H1 (cell line): ENCODE data around the gene GNB1. TPM values are rescaled to one million over a fixed set of nuclear protein-coding genes. Genes with fewer than 3 reads are reported as not detected.
A peak's percentile ranks its signal among the peaks of the same experiment; 100 is the strongest.

Experiments used
- CTCF ChIA-PET: fragments of 300-600 bp; sonication (Branson Sonifier 250); formaldehyde crosslinking; loops from one replicate; lab custom pipeline; 2021; ENCODE audit not compliant: partially characterized antibody; lab: Charles Lee
- POLR2A ChIA-PET: fragments of 300-600 bp; sonication (Branson Sonifier 250); formaldehyde crosslinking; loops from one replicate; lab custom pipeline; 2021; ENCODE audit warnings: inconsistent platforms; ENCODE audit not compliant: partially characterized antibody; lab: Charles Lee
- DNase-seq, 2 experiments: peaks; one replicate each; pipeline versions ENCODE4 v3.0.0 to v3.0.0-alpha.2; 2010 to 2022; ENCODE audit warnings: low spot score in 2 of 2, low read depth in 1 of 2, mixed read lengths in 1 of 2
- FAIRE-seq: peaks from 2 replicates; lab custom pipeline; 2011; peaks lifted over from hg19 to GRCh38; lab: Jason Lieb, UNC
- H2AFZ ChIP-seq: 2 replicates; pipeline ENCODE4 v1.8.1; 2012; ENCODE audit warnings: low read length, inconsistent platforms
- H2AK5ac ChIP-seq: 2 replicates; pipeline ENCODE4 v1.6.1; 2013; ENCODE audit warnings: low read depth, low read length
- H2BK120ac ChIP-seq: replicated peaks from 2 replicates; pipeline ENCODE3; 2013; ENCODE audit warnings: low read depth, low read length, inconsistent platforms
- H2BK12ac ChIP-seq: 2 replicates; pipeline ENCODE4 v1.6.1; 2013; ENCODE audit warnings: low read depth, low read length
- H2BK15ac ChIP-seq: 2 replicates; pipeline ENCODE4 v1.6.1; 2013; ENCODE audit warnings: low read length
- H2BK20ac ChIP-seq: 2 replicates; pipeline ENCODE4 v1.6.1; 2013; ENCODE audit warnings: low read length
- H2BK5ac ChIP-seq: 2 replicates; pipeline ENCODE4 v1.6.1; 2013; ENCODE audit warnings: low read depth, low read length
- H3K14ac ChIP-seq: 2 replicates; pipeline ENCODE4 v1.6.1; 2013; ENCODE audit warnings: inconsistent platforms; ENCODE audit not compliant: insufficient read length
- H3K18ac ChIP-seq: 2 replicates; pipeline ENCODE4 v1.6.1; 2013; ENCODE audit warnings: low read length; ENCODE audit errors: extremely low read depth
- H3K23ac ChIP-seq: 2 replicates; pipeline ENCODE4 v1.6.1; 2013; ENCODE audit warnings: inconsistent platforms; ENCODE audit not compliant: insufficient read length
- H3K23me2 ChIP-seq: 2 replicates; pipeline ENCODE4 v1.6.1; 2013; ENCODE audit warnings: low read depth, low read length
- H3K27ac ChIP-seq: 2 replicates; pipeline ENCODE4 v1.6.1; 2011; ENCODE audit warnings: low read depth, low read length, inconsistent platforms
- H3K27me3 ChIP-seq, 4 experiments: replicated peaks in 1 of 4; 1 replicate in 1 of 4; 2 replicates in 3 of 4; pipeline versions ENCODE4 v1.6.1 to v1.8.1; 2011 to 2013; ENCODE audit warnings: low read length in 3 of 4, mild to moderate bottlenecking in 3 of 4, inconsistent platforms in 2 of 4, mixed read lengths in 2 of 4, moderate library complexity in 1 of 4; ENCODE audit not compliant: control insufficient read depth in 3 of 4, insufficient read depth in 3 of 4; ENCODE audit errors: extremely low read depth in 1 of 4
- H3K36me3 ChIP-seq, 4 experiments: 2 replicates each; pipeline versions ENCODE4 v1.6.1 to v1.8.1; 2011 to 2013; ENCODE audit warnings: mild to moderate bottlenecking in 4 of 4, low read length in 3 of 4, moderate library complexity in 2 of 4, control low read depth in 1 of 4, inconsistent platforms in 1 of 4; ENCODE audit not compliant: insufficient read depth in 4 of 4, control insufficient read depth in 2 of 4
- H3K4ac ChIP-seq: replicated peaks from 2 replicates; pipeline ENCODE3; 2013; ENCODE audit warnings: low read length, low read depth, mixed read lengths, inconsistent platforms; ENCODE audit not compliant: insufficient read length
- H3K4me1 ChIP-seq, 4 experiments: replicated peaks in 1 of 4; 1 replicate in 1 of 4; 2 replicates in 3 of 4; pipeline versions ENCODE4 v1.6.1 to v1.8.1; 2011 to 2013; ENCODE audit warnings: low read length in 3 of 4, inconsistent platforms in 2 of 4, mixed read lengths in 1 of 4; ENCODE audit not compliant: insufficient read depth in 4 of 4, control insufficient read depth in 3 of 4
- H3K4me2 ChIP-seq, 2 experiments: 2 replicates each; pipeline versions ENCODE4 v1.6.1 to v1.8.1; 2011 to 2013; ENCODE audit warnings: low read depth in 2 of 2, low read length in 2 of 2, control low read depth in 1 of 2, inconsistent platforms in 1 of 2, mild to moderate bottlenecking in 1 of 2; ENCODE audit not compliant: insufficient read depth in 1 of 2
- H3K4me3 ChIP-seq, 4 experiments: fragments of 200-600, 300-600 bp in 1 of 4; sonication (generic), shearing (Covaris generic), sonication (Bioruptor Twin) in 1 of 4; 2 replicates each; pipeline versions ENCODE4 v1.5.1 to v1.8.1; 2011 to 2016; ENCODE audit warnings: low read length in 4 of 4, low read depth in 3 of 4, control low read depth in 2 of 4, inconsistent platforms in 2 of 4, mild to moderate bottlenecking in 2 of 4, mixed read lengths in 1 of 4, moderate library complexity in 1 of 4; ENCODE audit not compliant: insufficient read depth in 2 of 4; ENCODE audit errors: extremely low read depth in 1 of 4
- H3K56ac ChIP-seq: replicated peaks from 2 replicates; pipeline ENCODE3; 2013; ENCODE audit warnings: low read depth, mild to moderate bottlenecking, mixed read lengths, low read length, inconsistent platforms; ENCODE audit not compliant: insufficient read length
- H3K79me1 ChIP-seq: 2 replicates; pipeline ENCODE4 v1.6.1; 2013; ENCODE audit warnings: low read depth, low read length, control low read depth
- H3K79me2 ChIP-seq, 2 experiments: 2 replicates each; pipeline versions ENCODE4 v1.6.1 to v1.8.1; 2012 to 2013; ENCODE audit warnings: low read length in 2 of 2, mild to moderate bottlenecking in 2 of 2, inconsistent platforms in 1 of 2; ENCODE audit not compliant: insufficient read depth in 2 of 2, control insufficient read depth in 1 of 2
- H3K9ac ChIP-seq, 4 experiments: replicated peaks in 1 of 4; 1 replicate in 1 of 4; 2 replicates in 3 of 4; pipeline versions ENCODE4 v1.6.1 to v1.8.1; 2011 to 2013; ENCODE audit warnings: low read depth in 3 of 4, low read length in 3 of 4, control low read depth in 2 of 4, mild to moderate bottlenecking in 2 of 4, moderate library complexity in 2 of 4, inconsistent platforms in 1 of 4; ENCODE audit errors: extremely low read depth in 1 of 4
- H3K9me3 ChIP-seq, 2 experiments: 2 replicates each; pipeline versions ENCODE4 v1.6.1 to v1.8.1; 2012 to 2013; ENCODE audit warnings: mild to moderate bottlenecking in 2 of 2, moderate library complexity in 2 of 2, control low read depth in 1 of 2, inconsistent platforms in 1 of 2, low read depth in 1 of 2, low read length in 1 of 2, mixed read lengths in 1 of 2; ENCODE audit not compliant: insufficient read depth in 2 of 2
- H4K20me1 ChIP-seq, 2 experiments: replicated peaks in 1 of 2; 2 replicates each; pipeline versions ENCODE3 to v1.8.1; 2011 to 2013; ENCODE audit warnings: inconsistent platforms in 2 of 2, low read length in 2 of 2, mild to moderate bottlenecking in 1 of 2; ENCODE audit not compliant: insufficient read depth in 2 of 2, control insufficient read depth in 1 of 2
- H4K5ac ChIP-seq: 2 replicates; pipeline ENCODE4 v1.6.1; 2013; ENCODE audit warnings: low read length, low read depth, mixed read lengths, inconsistent platforms; ENCODE audit not compliant: insufficient read length
- H4K8ac ChIP-seq: 2 replicates; pipeline ENCODE4 v1.8.0; 2013; ENCODE audit warnings: mild to moderate bottlenecking, moderate library complexity, low read length, inconsistent platforms; ENCODE audit not compliant: insufficient read depth; ENCODE audit errors: extremely low read depth
- H4K91ac ChIP-seq: replicated peaks from 2 replicates; pipeline ENCODE3; 2013; ENCODE audit warnings: low read length, mixed read lengths, inconsistent platforms; ENCODE audit not compliant: insufficient read length
- BCL11A ChIP-seq, 2 experiments: IDR thresholded peaks; one replicate each; pipeline ENCODE4 v1.6.1; 2011; ENCODE audit warnings: low read depth in 2 of 2, low read length in 2 of 2, mild to moderate bottlenecking in 2 of 2
- CBX8 ChIP-seq: fragments of 300-800, 300-1000 bp; sonication (generic); IDR thresholded peaks from 2 replicates; pipeline ENCODE4 v1.7.1; 2016; ENCODE audit warnings: low read depth, low read length, borderline replicate concordance
- CREB1 ChIP-seq: IDR thresholded peaks from 2 replicates; pipeline ENCODE4 v1.6.1; 2012; ENCODE audit warnings: inconsistent platforms
- EP300 ChIP-seq, 2 experiments: IDR thresholded peaks; 1 replicate in 1 of 2; 2 replicates in 1 of 2; pipeline ENCODE4 v1.6.1; 2011 to 2012; ENCODE audit warnings: low read depth in 2 of 2, low read length in 2 of 2, mild to moderate bottlenecking in 2 of 2, borderline replicate concordance in 1 of 2, inconsistent platforms in 1 of 2, moderate library complexity in 1 of 2
- EZH2 ChIP-seq: fragments of 200-600 bp; sonication (generic); IDR thresholded peaks from 2 replicates; pipeline ENCODE4 v1.7.1; 2012; ENCODE audit warnings: low read depth, mild to moderate bottlenecking, moderate library complexity, low read length, inconsistent platforms; ENCODE audit not compliant: severe bottlenecking
- GABPA ChIP-seq: IDR thresholded peaks from 2 replicates; pipeline ENCODE4 v1.6.1; 2011; ENCODE audit warnings: mild to moderate bottlenecking, low read length, moderate library complexity, borderline replicate concordance; ENCODE audit not compliant: insufficient read depth
- TAF1 ChIP-seq: IDR thresholded peaks from 2 replicates; pipeline ENCODE4 v1.6.1; 2011; ENCODE audit warnings: mild to moderate bottlenecking, low read depth, low read length
- WGBS, 2 experiments: shearing (Covaris generic) in 1 of 2; methylation state at CpG; one replicate each; pipeline versions ENCODE4 v1.1.6 to v1.1.7; 2013 to 2015; ENCODE audit warnings: low lambda C conversion rate in 2 of 2, mixed read lengths in 2 of 2, inconsistent platforms in 1 of 2, low coverage in 1 of 2, missing lambda C conversion rate in 1 of 2; ENCODE audit not compliant: insufficient replicate concordance in 2 of 2, insufficient coverage in 1 of 2, insufficient read length in 1 of 2; ENCODE audit errors: extremely low coverage in 1 of 2, missing lambda C conversion rate in 1 of 2; 5-methylcytosine and 5-hydroxymethylcytosine counted together
- long read RNA-seq, 2 experiments: library from RNA in 1 of 2; library from capped mRNA in 1 of 2; stranded (forward); transcript quantifications; one replicate each; pipeline ENCODE4 v2.0.0, GENCODE V29; 2021; ENCODE audit warnings: inconsistent platforms in 1 of 2
- polyA minus RNA-seq, 3 experiments: library from RNA; depleted of rRNA, polyadenylated mRNA; stranded (reverse); fragments of >200 nt; gene quantifications; 1 replicate in 2 of 3; 2 replicates in 1 of 3; pipeline ENCODE4 v1.2.3, GENCODE V29; 2011
- polyA plus RNA-seq, 7 experiments: library from polyadenylated mRNA; depleted of rRNA in 3 of 7; stranded (reverse) in 5 of 7; unstranded in 2 of 7; fragments of >200 nt in 5 of 7; fragments of 200-250 nt in 2 of 7; gene quantifications; 1 replicate in 5 of 7; 2 replicates in 1 of 7; 4 replicates in 1 of 7; pipeline versions ENCODE4 v1.2.1 to v1.2.3, GENCODE V29; 2011 to 2013; ENCODE audit warnings: missing spikeins in 2 of 7, mixed read lengths in 2 of 7
- total RNA-seq: library from RNA; stranded (reverse); fragmentation: NEBNext Ultra II Directional; extraction: Animal tissue kit (Norgen Biotek cat#: 25700); gene quantifications from 2 replicates; pipeline ENCODE4 v1.2.1, GENCODE V29; 2021

GNB1 gene
- total RNA-seq (382 and 394 TPM in 2 replicates), polyA plus RNA-seq (2011; rRNA removed) (343 and 372 TPM in 2 replicates), polyA minus RNA-seq (2011; rRNA and poly(A)+ RNA removed) (482 and 536 TPM in 2 replicates)
- polyA plus RNA-seq (2011; cell fraction: cytosol; rRNA removed) = 391 TPM
- 286 TPM for polyA plus RNA-seq (2011; cell fraction: nucleus; rRNA removed)
- polyA plus RNA-seq (2012, experiment 1 of 2) = 256 to 341 TPM (median 318 TPM) in 4 replicates
- 110 TPM for polyA plus RNA-seq (2012, experiment 2 of 2)
- 180 TPM for polyA plus RNA-seq (2013, experiment 1 of 2)
- polyA plus RNA-seq (2013, experiment 2 of 2) = 186 TPM
- polyA minus RNA-seq (2011; cell fraction: cytosol; rRNA and poly(A)+ RNA removed) = 250 TPM
- polyA minus RNA-seq (2011; cell fraction: nucleus; rRNA and poly(A)+ RNA removed) = 104 TPM
- long read RNA-seq, experiment 1, transcript GNB1-209 (11 exons, 3,145 nt) = minor isoform, 15 of 299 reads
- long read RNA-seq, experiment 1, transcript GNB1-201 (12 exons, 3,132 nt) = major isoform, 74 of 299 reads
- long read RNA-seq, experiment 1, partial matches to known transcripts = 84 of 299 reads
- long read RNA-seq, experiment 1, other reads (novel, unspliced or antisense) = 126 of 299 reads
- long read RNA-seq, experiment 2, partial matches to known transcripts = 7 of 17 reads
- long read RNA-seq, experiment 2, other reads (novel, unspliced or antisense) = 9 of 17 reads

DNA sequence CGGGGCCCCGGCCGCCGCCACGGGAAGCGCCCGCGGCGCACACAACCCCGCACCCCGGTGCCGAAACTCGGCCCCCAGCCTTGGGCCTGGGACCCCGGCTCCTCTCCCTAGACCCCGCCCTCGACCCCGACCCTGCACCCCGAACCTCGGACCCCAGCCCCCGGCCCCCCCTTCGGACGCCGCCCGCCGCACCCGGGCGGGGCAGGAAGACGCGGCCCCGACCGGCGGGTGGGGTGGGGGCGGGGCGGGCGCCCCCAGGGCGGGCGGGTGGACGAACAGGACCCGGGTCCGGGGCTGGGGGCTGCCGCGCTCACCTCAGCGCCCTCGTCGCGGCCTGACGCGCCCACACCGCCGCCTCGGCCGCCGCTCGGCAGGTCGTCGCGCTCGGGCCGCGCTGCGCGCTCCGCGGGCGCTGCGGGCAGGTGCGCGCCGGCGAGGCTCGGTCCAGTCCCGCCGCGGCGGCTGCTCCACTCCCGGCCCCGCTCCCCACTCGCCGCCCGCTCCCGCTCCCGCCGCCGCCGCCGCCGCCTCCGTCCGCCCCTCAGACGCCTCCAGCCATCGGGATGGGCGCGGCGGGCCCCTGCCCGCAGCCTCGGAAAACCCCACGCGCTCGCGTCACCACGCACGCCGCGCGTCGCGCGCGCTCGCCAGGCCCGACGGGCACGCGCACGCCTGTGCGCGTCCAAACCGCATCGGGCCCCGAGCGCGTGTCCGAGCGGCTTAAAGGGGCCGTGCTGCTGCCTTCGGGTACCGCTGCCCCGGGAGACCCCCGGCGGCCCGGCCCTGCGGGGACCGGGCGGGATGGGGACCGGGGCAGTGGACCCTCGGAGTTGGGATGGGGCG is at the start of gene GNB1:
Gene GNB1 (minus strand): TSS at position 582 of the 843 bp plus-strand sequence. CDS start 65,634 bp downstream, outside the sequence.
- peak within 1 kb of the TSS; percentile 90 for H2BK5ac ChIP-seq
- no peak within 1 kb of the TSS for H3K23ac ChIP-seq
- DNase-seq = peak; percentile 53 to 90
- no peak for FAIRE-seq
- H3K4me2 ChIP-seq = peak within 1 kb of the TSS; percentile 76 to 86
- peak within 1 kb of the TSS; percentile 87 for H3K18ac ChIP-seq
- peak within 1 kb of the TSS; percentile 86 for H3K56ac ChIP-seq
- POLR2A ChIA-PET = interaction anchor here (0.6 to 1.7 kb wide), 4 partner anchors 9 to 112 kb away, joined by 3 to 10 read pairs (median 6); no protein-coding TSS in a partner anchor
- H2BK12ac ChIP-seq = peak within 1 kb of the TSS; percentile 62; the same call in 1 of the 2 replicates
- no peaks in the 10 kb centered on the region; the same call in 1 of the 2 replicates for H3K79me1 ChIP-seq
- H3K4me1 ChIP-seq = peaks cover 0 to 22% (median 16%) of the 10 kb centered on the region in 4 experiments; a peak in 6 of 7 replicates
- H3K14ac ChIP-seq = peak within 1 kb of the TSS; percentile 51
- H3K27me3 ChIP-seq = no peaks in the 10 kb centered on the region; a peak in 3 of 7 replicates
- CTCF ChIA-PET = interaction anchor here (0.8 to 1.6 kb wide), 2 partner anchors 19 to 30 kb away, joined by 3 to 4 read pairs; no protein-coding TSS in a partner anchor
- H4K20me1 ChIP-seq = peaks cover 9% of the 10 kb centered on the region in 2 experiments
- peak within 1 kb of the TSS; percentile 88 for H4K5ac ChIP-seq
- H3K4me3 ChIP-seq = peak within 1 kb of the TSS; percentile 76 to 98 (median 89)
- no peak within 1 kb of the TSS for H2AFZ ChIP-seq
- peak within 1 kb of the TSS; percentile 55; the same call in 1 of the 2 replicates for H3K27ac ChIP-seq
- H4K8ac ChIP-seq = peak within 1 kb of the TSS; percentile 96
- H3K79me2 ChIP-seq = peaks cover 41 to 45% of the 10 kb centered on the region in 2 experiments
- peaks cover 7% of the 10 kb centered on the region; the same call in 1 of the 2 replicates for H3K23me2 ChIP-seq
- peak within 1 kb of the TSS; percentile 90 for H2BK120ac ChIP-seq
- 2% methylated on average over 43 of the region's 137 CpGs; no CpG with 5 or more reads in 1 of the 2 experiments for WGBS, 2 experiments
- no peaks in the 10 kb centered on the region for H3K36me3 ChIP-seq
- no peaks in the 10 kb centered on the region for H3K9me3 ChIP-seq
- H3K4ac ChIP-seq = peak within 1 kb of the TSS; percentile 99
- H2AK5ac ChIP-seq = peak within 1 kb of the TSS; percentile 92
- H2BK20ac ChIP-seq = no peak within 1 kb of the TSS
- peak within 1 kb of the TSS; percentile 98 for H4K91ac ChIP-seq
- H2BK15ac ChIP-seq = no peak within 1 kb of the TSS
- H3K9ac ChIP-seq = peak within 1 kb of the TSS; percentile 70 to 94 (median 88)
- TF ChIP-seq CBX8 = no peak
- peak; percentile 90 for TF ChIP-seq CREB1
- TF ChIP-seq TAF1 = peak; percentile 71; the same call in 1 of the 2 replicates
- TF ChIP-seq EP300 (IDR thresholded peaks at IDR 0.05; ENCODE audit: borderline replicate concordance in 1 of 2, low read depth in 2 of 2, low read length in 2 of 2) = peak in 1 of 2 experiments; percentile 36; a peak in 1 of 3 replicates
- no peak for TF ChIP-seq EZH2
- 0 out of 2 replicates have a peak, but pooled peaks have one; percentile 40 for TF ChIP-seq GABPA
- TF ChIP-seq BCL11A (IDR thresholded peaks at IDR 0.05; ENCODE audit: low read depth in 2 of 2, low read length in 2 of 2) = no peak
